HG03520 (cell line): ENCODE data around the gene WDR86.

Experiments
- ATAC-seq: cut with Tn5 transposase; IDR thresholded peaks from one replicate; pipeline ENCODE4 v1.9.1; 2021; ENCODE audit warnings: mild to moderate bottlenecking, moderate library complexity; ENCODE audit not compliant: unreplicated experiment

The WDR86 gene

DNA sequence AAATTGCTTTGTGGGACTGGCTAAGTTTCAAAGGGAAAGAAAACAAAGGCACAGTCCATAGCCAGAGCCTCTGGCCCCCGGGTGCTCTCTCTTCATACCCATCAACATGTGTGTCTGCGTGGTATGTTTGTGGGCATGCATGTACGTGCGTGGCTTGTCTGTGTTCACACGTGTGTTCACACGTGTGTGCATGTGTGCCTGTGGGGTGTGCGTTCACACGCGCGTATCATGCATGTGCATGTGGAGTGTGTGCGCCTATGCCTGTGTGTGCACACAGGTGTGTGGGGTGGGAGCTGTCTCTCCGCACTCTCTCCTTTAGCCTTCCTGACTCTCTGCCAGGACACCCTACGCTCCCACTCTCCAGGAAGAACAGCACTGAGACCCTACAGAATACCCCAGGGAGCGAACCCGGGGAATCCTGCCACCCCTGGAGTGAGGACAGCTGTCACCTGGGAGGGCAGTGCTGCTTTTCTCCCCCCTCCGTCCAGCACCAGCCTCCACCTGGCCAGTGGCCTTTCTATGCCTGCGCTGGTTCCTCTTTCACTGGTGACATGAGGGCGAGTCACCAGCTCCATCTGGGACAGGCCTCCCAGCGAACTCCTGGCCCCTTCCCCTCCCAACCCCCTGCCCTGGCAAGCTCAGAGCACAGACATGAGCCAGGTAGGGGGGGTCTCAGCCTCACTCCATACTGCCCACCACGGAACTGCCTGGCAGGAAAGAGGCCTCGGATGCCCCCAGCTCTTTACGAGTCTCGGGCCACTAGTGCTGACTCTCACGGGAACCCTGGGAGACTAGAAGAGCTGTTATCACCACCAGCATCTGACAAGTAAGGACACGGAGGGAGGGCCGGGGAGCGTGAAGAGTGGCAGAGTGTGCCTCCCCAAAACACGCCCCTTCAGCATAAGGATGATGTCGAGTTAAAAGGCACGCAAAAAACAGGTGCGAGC is 16.5 kb downstream of the WDR86 start:
- no peak for ATAC-seq

DNA sequence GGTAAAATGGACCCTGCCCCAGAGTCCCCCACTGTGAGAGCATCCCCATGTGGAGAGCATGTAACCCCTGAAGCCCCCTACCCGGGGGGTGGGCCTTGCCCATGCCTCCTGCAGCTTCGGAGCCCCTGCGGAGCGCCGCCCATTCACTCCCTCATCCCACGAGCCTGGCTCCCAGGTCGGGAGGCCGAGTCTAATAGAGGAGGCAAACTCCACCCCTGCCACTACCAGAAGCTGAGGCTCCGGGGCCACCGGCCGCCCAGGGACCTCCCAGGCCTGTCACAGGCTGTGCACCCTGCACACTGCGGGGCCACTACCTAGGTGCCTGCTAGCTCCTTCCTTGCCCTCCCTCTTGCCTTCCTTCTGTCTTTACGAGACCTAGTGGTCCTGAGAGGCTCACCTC is 17.4 kb downstream of the WDR86 start:
- no peak for ATAC-seq

DNA sequence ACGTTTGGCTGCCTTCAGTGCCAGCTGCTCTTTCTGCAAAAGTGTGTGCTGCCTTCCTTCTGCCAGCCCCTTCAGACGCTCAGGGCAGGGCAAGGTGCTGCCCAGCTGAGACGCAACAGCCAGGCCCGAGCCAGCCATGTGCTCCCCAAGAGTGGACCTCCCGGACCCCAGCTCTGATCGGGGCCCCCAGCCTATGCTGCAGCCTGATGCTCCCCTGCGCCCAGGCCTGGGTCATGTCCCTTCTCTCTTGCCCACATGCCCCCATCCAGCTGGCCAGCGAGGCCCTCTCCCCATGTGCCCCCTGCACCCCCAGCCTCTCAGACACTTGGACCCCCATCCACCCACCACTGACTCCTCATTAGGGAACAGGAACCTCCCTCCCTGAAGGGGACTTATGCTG is 17.8 kb downstream of the WDR86 start:
- ATAC-seq = no peak

DNA sequence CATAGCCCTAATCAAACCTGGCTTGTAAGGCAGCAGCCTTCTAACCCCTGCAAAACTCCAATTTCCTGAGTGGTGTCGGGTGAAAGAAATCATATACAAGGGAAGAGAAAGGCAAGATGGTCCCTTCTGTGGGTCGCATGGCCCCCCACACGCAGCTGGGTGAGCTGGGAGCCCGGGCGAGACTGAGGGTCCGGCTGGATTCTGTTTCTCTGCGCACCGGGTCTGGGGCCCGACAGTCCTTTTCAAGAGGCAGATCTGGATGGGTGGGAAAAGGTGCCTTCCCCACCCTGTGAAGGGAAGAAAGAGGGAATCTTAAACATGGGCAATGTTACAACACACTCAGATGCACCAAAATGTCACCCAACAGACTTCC is 18.5 kb downstream of the WDR86 start:
- ATAC-seq = no peak

DNA sequence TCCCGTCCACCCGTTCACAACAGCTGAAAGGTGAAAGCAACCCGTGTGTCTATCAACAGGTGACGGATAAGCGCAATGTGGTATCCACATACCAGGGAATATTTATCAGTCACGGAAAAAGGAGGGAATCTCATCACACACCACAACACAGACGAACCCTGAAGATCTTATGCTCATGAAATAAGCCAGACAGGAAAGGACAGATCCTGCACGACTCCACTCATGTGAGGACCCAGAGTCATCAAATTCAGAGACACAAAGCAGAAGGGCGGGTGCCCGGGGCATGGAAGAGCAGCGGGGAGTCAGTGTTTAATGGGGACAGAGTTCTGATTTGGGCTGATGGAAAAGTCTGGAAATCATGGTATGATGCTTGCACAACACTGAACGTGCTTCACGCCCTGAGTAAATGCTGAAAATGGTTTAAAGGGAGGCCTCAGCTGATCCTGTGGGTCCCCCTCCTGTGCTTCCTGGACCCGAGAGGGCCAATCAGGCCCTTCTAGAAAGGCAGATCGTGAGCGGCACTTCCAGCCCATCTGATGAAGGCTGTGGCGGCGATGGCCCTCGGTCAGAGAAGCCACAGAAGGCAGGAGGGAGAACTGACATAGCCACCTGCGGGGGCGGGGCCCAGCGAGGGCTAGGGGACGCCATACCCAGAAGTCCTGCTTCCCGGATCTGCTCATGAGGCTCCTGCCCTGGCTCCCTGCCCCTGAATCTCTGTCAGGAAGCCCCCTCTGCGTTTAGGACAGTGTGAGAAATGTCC is 19.1 kb downstream of the WDR86 start:
- no peak for ATAC-seq

DNA sequence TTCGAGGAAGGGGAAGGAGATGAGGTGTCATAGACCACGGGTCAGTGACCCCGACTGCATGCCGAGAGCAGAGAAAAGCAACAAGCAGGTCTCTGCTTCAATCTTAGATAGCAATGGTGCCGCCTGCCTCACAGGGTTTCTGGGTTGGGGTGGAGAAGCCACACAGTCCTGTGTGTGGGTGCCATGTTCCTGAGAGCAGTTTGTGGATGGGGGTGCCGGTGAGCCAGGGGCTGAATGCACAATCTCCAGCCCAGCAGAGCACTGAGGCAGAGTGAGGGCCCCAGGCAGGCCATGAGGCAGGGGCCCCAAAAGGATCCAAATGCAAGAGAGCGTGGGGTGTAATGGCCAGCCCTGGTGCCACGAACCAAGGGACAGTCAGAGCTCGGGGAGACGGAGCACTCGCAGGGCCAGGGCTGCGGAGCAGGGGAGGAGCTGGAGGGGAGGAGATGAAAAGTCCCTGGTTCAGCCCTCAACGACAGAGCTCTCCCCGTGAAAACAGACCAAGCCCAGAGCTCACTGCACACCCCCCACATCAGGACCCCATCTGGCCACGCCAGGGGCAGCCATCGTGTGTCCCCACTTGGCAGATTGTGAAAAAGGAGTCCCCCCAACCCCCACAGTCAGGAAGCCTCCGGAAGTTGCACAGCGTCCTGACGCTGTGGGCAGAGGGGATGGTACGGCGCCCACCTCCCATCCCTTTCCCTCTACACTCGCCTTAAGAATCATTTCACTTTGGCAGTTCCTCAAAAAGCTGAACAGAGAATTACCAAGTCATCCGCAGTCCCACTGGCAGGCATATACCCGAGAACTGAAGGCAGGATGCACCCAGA is 19.9 kb downstream of the WDR86 start:
- ATAC-seq = no peak

- no peak for ATAC-seq
Observed at GRCh38 chr7:151389096-151389767, 20.6 kb downstream of the WDR86 start.

GRCh38 chr7:151388430-151388829 is 21.4 kb downstream of the WDR86 start:
- no peak for ATAC-seq

GRCh38 chr7:151388007-151388297 is 21.9 kb downstream of the WDR86 start:
- ATAC-seq = no peak

DNA sequence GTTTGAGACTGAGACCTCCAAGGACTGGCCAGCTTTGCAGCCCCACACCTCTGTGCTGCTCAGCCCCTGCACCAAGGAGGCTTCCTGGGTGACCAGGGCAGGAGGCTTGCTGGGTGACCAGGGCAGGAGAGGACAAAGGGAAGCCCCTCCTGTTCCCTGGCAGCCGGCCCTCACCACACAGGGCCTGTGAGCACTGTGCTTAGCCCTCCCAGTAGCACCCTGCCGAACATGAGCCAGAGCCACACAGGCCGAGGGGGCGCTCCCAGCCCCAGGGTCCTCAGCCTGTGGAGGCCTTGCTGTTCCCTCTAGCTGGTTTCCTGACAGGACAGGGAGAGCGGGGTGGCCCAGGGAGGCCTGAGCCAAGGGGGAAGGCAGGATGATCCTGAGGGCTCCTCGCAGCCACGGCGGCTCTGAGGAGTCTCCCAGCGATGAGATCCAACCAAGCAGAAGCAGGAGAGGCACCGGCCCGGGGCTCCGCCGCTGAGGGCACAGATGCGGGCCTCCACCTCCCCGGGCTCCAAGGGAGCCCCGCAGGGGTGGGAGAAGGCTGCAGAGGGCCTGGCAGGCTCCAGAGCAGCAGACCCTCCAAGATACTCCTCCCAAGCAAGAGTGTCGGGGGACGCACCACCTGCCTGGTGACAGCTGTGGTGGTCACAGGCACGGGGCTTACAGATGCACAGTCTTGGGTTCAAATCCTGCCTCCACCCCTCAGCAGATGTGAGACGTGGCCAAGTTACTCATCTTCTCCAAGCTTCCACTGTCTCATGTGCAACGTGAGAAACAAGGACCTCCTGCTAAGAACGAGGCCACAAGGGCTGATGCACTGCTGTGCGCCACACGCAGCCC is 22.5 kb downstream of the WDR86 start:
- ATAC-seq = no peak

- no peak for ATAC-seq
Observed at GRCh38 chr7:151386301-151387160, 23.3 kb downstream of the WDR86 start.

- no peak for ATAC-seq
Observed at GRCh38 chr7:151385626-151386300, 24.1 kb downstream of the WDR86 start.

DNA sequence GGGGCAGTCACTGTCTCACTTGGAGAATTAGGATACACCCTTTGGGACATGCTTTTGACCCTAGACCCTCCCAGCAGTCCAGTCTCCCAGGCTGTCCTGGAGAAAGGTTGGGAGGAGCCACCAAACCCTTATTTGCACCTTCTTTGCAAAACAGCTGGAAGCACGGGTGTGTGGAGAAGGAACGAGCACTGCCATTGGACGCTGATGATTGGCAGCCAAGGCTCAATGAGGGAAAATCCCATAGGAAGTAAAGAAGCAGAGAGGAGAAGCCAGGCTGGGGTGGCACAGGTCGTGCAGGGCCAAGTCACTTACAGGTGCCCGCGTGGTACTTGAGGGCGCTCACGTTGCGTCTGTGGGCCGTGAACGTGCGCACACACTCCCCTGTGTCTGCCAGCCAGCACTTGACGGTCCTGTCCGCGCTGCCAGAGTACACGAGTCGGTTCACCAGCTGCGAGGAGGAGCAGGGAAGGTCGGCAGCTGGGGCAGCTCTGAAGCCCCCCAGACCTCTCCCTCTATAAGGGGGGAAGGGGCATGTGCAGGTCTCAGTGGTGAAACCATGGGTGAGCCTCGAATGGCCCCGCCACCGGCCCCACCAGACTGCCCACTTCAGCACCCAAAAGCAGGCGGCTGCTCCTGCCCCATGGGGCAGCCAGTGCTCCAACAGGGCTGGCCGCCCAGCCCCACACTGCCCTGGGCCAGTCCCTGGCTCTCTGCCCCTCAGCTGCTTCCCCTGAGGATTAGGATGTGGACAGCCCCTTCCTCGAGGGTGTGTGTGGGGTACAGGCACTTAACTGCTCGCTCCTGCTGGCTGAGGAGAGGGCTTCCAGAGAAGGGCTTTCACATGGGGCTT is 24.8 kb downstream of the WDR86 start:
- no peak for ATAC-seq

GRCh38 chr7:151384352-151384697 is 25.5 kb downstream of the WDR86 start:
- ATAC-seq = no peak

GRCh38 chr7:151383638-151384351 is 26.0 kb downstream of the WDR86 start:
- ATAC-seq = no peak

DNA sequence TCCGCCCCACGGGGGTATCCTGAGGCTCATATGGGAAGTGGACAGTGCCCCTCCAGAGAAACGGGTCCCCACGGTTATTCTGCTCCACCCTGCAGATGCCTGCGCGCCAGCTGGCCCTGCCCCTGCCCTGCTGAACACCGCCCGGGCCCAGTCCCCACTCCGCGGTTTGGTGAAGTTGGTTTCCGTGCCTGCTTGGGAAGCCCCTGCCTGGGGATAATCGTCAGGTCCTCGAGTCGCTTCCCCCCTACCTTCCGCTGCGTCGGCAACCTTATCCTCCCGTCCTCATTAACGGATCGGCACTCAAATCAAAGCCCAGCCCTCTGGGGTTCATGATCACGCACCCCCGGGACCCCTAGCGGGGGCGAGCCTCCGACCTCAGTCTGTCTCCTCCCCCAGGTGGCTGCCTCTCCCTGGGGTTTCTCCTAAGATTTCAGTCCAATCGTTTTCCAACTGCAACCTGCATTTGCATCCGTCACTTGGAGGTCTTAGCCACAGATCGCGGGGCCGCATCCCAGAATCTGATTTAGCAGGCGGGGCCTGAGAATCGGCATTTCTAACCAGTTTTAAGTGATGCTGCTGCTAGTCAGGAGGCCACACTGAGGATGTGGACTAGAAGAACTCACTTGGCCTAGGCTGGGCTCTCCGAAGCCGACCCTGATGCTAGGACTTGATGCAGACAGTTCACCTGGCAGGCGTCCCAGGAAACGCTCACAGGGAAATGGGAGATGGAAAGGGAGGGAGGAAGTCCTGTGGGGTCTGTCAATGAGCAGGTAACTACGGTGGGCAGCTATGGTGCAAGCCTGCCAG is 27.6 kb downstream of the WDR86 start:
- no peak for ATAC-seq
